Spleen (tissue), 11 donors: ENCODE results near the gene TCIRG1. TPM values are rescaled to one million over a fixed set of nuclear protein-coding genes. Genes with fewer than 3 reads are reported as not detected.

Experiments
- DNase-seq: peaks from one replicate; pipeline ENCODE4 v3.0.0-alpha.2; 2020
- H3K27ac ChIP-seq, 8 donors: fragments of 200-600 bp; sonication (generic) in 7 of 8; 1 replicate in 4 of 8; 2 replicates in 4 of 8; pipeline versions ENCODE4 v1.5.0 to v1.8.0; 2016 to 2021; ENCODE audit warnings: inconsistent platforms in 4 of 8, mild to moderate bottlenecking in 4 of 8, moderate library complexity in 1 of 8
- H3K27me3 ChIP-seq, 7 donors: fragments of 200-600 bp; sonication (generic) in 6 of 7; replicated peaks in 1 of 7; 1 replicate in 4 of 7; 2 replicates in 3 of 7; pipeline versions ENCODE4 v1.5.0 to v1.8.0; 2016 to 2021; ENCODE audit warnings: inconsistent platforms in 3 of 7, mild to moderate bottlenecking in 1 of 7
- H3K36me3 ChIP-seq, 6 donors: fragments of 200-600 bp; sonication (generic) in 5 of 6; 1 replicate in 4 of 6; 2 replicates in 2 of 6; pipeline versions ENCODE4 v1.5.0 to v1.8.0; 2016 to 2021; ENCODE audit warnings: inconsistent platforms in 2 of 6
- H3K4me1 ChIP-seq, 6 donors: fragments of 200-600 bp; sonication (generic) in 5 of 6; 1 replicate in 3 of 6; 2 replicates in 3 of 6; pipeline versions ENCODE4 v1.5.0 to v1.8.0; 2016 to 2021; ENCODE audit warnings: inconsistent platforms in 3 of 6
- H3K4me3 ChIP-seq, 8 donors: fragments of 200-600 bp; sonication (generic) in 7 of 8; 1 replicate in 4 of 8; 2 replicates in 4 of 8; pipeline versions ENCODE4 v1.5.0 to v1.8.0; 2016 to 2021; ENCODE audit warnings: inconsistent platforms in 4 of 8, mild to moderate bottlenecking in 4 of 8, moderate library complexity in 2 of 8
- H3K9me3 ChIP-seq, 8 donors: fragments of 200-600 bp; sonication (generic) in 7 of 8; 1 replicate in 4 of 8; 2 replicates in 4 of 8; pipeline versions ENCODE4 v1.5.0 to v1.8.0; 2016 to 2021; ENCODE audit warnings: inconsistent platforms in 4 of 8
- CTCF ChIP-seq, 11 experiments: fragments of 200-600 bp in 7 of 11; fragments of 450-650 bp in 4 of 11; sonication (generic) in 4 of 11; IDR thresholded peaks in 8 of 11; conservative IDR thresholded peaks in 3 of 11; 1 replicate in 7 of 11; 2 replicates in 4 of 11; pipeline versions ENCODE4 v1.4.0 to v1.8.0; 2016 to 2021; ENCODE audit warnings: antibody characterized with exemption in 11 of 11, inconsistent platforms in 4 of 11, mild to moderate bottlenecking in 1 of 11
- POLR2A ChIP-seq, 3 donors: fragments of 450-650 bp; IDR thresholded peaks; one replicate each; pipeline ENCODE4 v1.5.1; 2017; ENCODE audit warnings: antibody characterized with exemption in 3 of 3, mild to moderate bottlenecking in 1 of 3
- POLR2AphosphoS5 ChIP-seq, 3 donors: sonication (generic); formaldehyde crosslinking; IDR thresholded peaks; one replicate each; pipeline ENCODE4 v1.5.1; 2017; ENCODE audit warnings: antibody characterized with exemption in 3 of 3
- WGBS, 5 donors: extraction: QIAGEN DNeasy Blood & Tissue Kit in 3 of 5; methylation state at CpG; one replicate each; pipeline versions ENCODE4 v1.1.5 to v1.1.7; 2013 to 2018; 5-methylcytosine and 5-hydroxymethylcytosine counted together
- intact Hi-C: fragments of 100-400 bp; cut with DNase I; formaldehyde crosslinking; loops from one replicate; pipeline ENCODE4 v1.15.0; 2023; ENCODE audit warnings: low total_unique reads
- polyA plus RNA-seq, 3 donors: library from polyadenylated mRNA; stranded (reverse); fragments of 200-250 nt; gene quantifications; one replicate each; pipeline ENCODE4 v1.2.1, GENCODE V29; 2013
- total RNA-seq, 7 donors: library from RNA; depleted of rRNA in 3 of 7; stranded (reverse); fragments of >200 nt in 3 of 7; fragmentation: NEBNext Ultra II Directional in 4 of 7; extraction: Animal tissue kit (Norgen Biotek cat#: 25700) in 4 of 7; gene quantifications; one replicate each; pipeline versions ENCODE4 v1.1.0 to v1.2.1, GENCODE V29; 2016 to 2021
- donor health status: healthy with polysubstance abuse.
- donor health status: DM: no; HTN: no; CAD: no; lungs with moderate emphysema.
- donor health status: DM: no; HTN: no; CAD: no.
- donor health status: Bipolar disorder and iron deficiency.
- donor health status: healthy.
- donor health status: DM: no; HTN: no; CAD: no.
- donor health status: DM: yes; HTN: yes; CAD: no.

TCIRG1 gene
- total and polyA plus RNA-seq, 10 donors, result 199 to 707 (median 377) TPM

GRCh38 chr11:68043029-68043348, 4.2 kb downstream of the TCIRG1 start:
- H3K4me3 ChIP-seq, result no peak overlapping the region
- H3K9me3 ChIP-seq, result no peaks in the 10 kb centered on the region
- H3K36me3 ChIP-seq, result peaks cover 0 to 71% (median 66%) of the 10 kb centered on the region in 6 donors
- H3K27me3 ChIP-seq, result no peaks in the 10 kb centered on the region
- peak overlapping the region in 1 of 8 donors; percentile 97 for H3K27ac ChIP-seq
- no peak for DNase-seq
- WGBS, 5 donors, result 84 to 93% (median 86%) methylated on average over 3 to 8 of the region's 8 CpGs
- intact Hi-C loops, result no loop called here
- TF ChIP-seq POLR2A (IDR thresholded peaks at IDR 0.05) (no peak), POLR2AphosphoS5 (IDR thresholded peaks at IDR 0.05) (peak in 1 of 3 donors; percentile 21)
- peaks cover 19 to 56% (median 43%) of the 10 kb centered on the region in 6 donors for H3K4me1 ChIP-seq

- peaks cover 14 to 50% (median 38%) of the 10 kb centered on the region in 6 donors for H3K4me1 ChIP-seq
- DNase-seq, result peak; percentile 75
- peak overlapping the region in 1 of 8 donors; percentile 97 for H3K27ac ChIP-seq
- no peak for TF ChIP-seq POLR2A (IDR thresholded peaks at IDR 0.05)
- peak in 1 of 3 donors; percentile 4 for TF ChIP-seq POLR2AphosphoS5 (IDR thresholded peaks at IDR 0.05)
- H3K36me3 ChIP-seq, result peaks cover 0 to 76% (median 71%) of the 10 kb centered on the region in 6 donors
- WGBS, 5 donors, result 87 to 93% (median 92%) methylated on average over 19 to 36 of the region's 36 CpGs
- intact Hi-C loops, result no loop called here
- H3K9me3 ChIP-seq, result no peaks in the 10 kb centered on the region
- no peak overlapping the region for H3K4me3 ChIP-seq
- no peaks in the 10 kb centered on the region for H3K27me3 ChIP-seq
Measured at GRCh38 chr11:68043349-68044144, 4.7 kb downstream of the TCIRG1 start.

- 83 to 94% (median 92%) methylated on average over 13 to 24 of the region's 24 CpGs for whole genome bisulfite sequencing, 5 donors
- Histone ChIP-seq H3K9me3 (no peaks in the 10 kb centered on the region), H3K4me1 (peaks cover 13 to 43% (median 30%) of the 10 kb centered on the region in 6 donors), H3K27me3 (no peaks in the 10 kb centered on the region), H3K4me3 (no peak overlapping the region), H3K36me3 (peaks cover under 1 to 84% (median 79%) of the 10 kb centered on the region in 6 donors), H3K27ac (no peak overlapping the region)
- peak in 1 of 3 donors; percentile 40 for TF ChIP-seq POLR2AphosphoS5 (IDR thresholded peaks at IDR 0.05)
- no peak for TF ChIP-seq CTCF (IDR thresholded peaks at IDR 0.05 in 8 of 11, conservative IDR thresholded peaks at IDR 0.05 in 3 of 11)
- TF ChIP-seq POLR2A (IDR thresholded peaks at IDR 0.05), result no peak
- peak; percentile 73 for DNase-seq
- intact Hi-C loops, result no loop called here
Measured at GRCh38 chr11:68044145-68044813, 5.5 kb downstream of the TCIRG1 start.

GRCh38 chr11:68044898-68045351, 6.1 kb downstream of the TCIRG1 start:
- DNase-seq, result peak; percentile 76
- Histone ChIP-seq H3K27ac (no peak overlapping the region), H3K4me1 (peaks cover 10 to 36% (median 24%) of the 10 kb centered on the region in 6 donors), H3K4me3 (no peak overlapping the region), H3K9me3 (no peaks in the 10 kb centered on the region), H3K36me3 (peaks cover 2 to 90% (median 85%) of the 10 kb centered on the region in 6 donors), H3K27me3 (no peaks in the 10 kb centered on the region)
- TF ChIP-seq CTCF (IDR thresholded peaks at IDR 0.05 in 8 of 11, conservative IDR thresholded peaks at IDR 0.05 in 3 of 11) (no peak), POLR2AphosphoS5 (IDR thresholded peaks at IDR 0.05) (peak in 1 of 3 donors; percentile 57), POLR2A (IDR thresholded peaks at IDR 0.05) (no peak)
- WGBS, 5 donors, result 93 to 99% (median 94%) methylated on average over 10 to 18 of the region's 18 CpGs
- intact Hi-C loops, result no loop called here
